Muscle of back (tissue), 13 donors: Measurements from ENCODE around the gene CRYBG1. TPM values are rescaled to one million over a fixed set of nuclear protein-coding genes. Genes with fewer than 3 reads are reported as not detected.
A peak's percentile ranks its signal among the peaks of the same experiment; 100 is the strongest.

Experiments
- DNase-seq, 3 donors: peaks; one replicate each; pipeline versions ENCODE4 v3.0.0 to v3.0.0-alpha.2; 2013
- long read RNA-seq, 9 donors: transcript quantifications; one replicate each; lab custom pipeline, GENCODE V29; 2026
- polyA plus RNA-seq, 10 donors: library from polyadenylated mRNA; unstranded; fragments of 120-200 nt; gene quantifications; one replicate each; pipeline ENCODE4 v1.2.1, GENCODE V29; 2013; ENCODE audit not compliant: insufficient read length in 10 of 10

The CRYBG1 gene, protein sequence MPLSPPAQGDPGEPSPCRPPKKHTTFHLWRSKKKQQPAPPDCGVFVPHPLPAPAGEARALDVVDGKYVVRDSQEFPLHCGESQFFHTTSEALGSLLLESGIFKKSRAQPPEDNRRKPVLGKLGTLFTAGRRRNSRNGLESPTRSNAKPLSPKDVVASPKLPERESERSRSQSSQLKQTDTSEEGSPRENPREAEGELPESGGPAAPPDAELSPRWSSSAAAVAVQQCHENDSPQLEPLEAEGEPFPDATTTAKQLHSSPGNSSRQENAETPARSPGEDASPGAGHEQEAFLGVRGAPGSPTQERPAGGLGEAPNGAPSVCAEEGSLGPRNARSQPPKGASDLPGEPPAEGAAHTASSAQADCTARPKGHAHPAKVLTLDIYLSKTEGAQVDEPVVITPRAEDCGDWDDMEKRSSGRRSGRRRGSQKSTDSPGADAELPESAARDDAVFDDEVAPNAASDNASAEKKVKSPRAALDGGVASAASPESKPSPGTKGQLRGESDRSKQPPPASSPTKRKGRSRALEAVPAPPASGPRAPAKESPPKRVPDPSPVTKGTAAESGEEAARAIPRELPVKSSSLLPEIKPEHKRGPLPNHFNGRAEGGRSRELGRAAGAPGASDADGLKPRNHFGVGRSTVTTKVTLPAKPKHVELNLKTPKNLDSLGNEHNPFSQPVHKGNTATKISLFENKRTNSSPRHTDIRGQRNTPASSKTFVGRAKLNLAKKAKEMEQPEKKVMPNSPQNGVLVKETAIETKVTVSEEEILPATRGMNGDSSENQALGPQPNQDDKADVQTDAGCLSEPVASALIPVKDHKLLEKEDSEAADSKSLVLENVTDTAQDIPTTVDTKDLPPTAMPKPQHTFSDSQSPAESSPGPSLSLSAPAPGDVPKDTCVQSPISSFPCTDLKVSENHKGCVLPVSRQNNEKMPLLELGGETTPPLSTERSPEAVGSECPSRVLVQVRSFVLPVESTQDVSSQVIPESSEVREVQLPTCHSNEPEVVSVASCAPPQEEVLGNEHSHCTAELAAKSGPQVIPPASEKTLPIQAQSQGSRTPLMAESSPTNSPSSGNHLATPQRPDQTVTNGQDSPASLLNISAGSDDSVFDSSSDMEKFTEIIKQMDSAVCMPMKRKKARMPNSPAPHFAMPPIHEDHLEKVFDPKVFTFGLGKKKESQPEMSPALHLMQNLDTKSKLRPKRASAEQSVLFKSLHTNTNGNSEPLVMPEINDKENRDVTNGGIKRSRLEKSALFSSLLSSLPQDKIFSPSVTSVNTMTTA (N-terminal part only)
- 1 to 10 TPM; 1.6 to 6.1 (median 3.0) TPM for polyA plus RNA-seq
- long read RNA-seq, donor 1: 0 reads
- long read RNA-seq, donor 2: 0 reads
- long read RNA-seq, donor 3: 0 reads
- long read RNA-seq, donor 4: 0 reads
- long read RNA-seq, donor 5: 0 reads
- long read RNA-seq, donor 6: 0 reads
- long read RNA-seq, donor 7: 0 reads
- long read RNA-seq, donor 8: 0 reads
- long read RNA-seq, donor 9: 0 reads

DNA sequence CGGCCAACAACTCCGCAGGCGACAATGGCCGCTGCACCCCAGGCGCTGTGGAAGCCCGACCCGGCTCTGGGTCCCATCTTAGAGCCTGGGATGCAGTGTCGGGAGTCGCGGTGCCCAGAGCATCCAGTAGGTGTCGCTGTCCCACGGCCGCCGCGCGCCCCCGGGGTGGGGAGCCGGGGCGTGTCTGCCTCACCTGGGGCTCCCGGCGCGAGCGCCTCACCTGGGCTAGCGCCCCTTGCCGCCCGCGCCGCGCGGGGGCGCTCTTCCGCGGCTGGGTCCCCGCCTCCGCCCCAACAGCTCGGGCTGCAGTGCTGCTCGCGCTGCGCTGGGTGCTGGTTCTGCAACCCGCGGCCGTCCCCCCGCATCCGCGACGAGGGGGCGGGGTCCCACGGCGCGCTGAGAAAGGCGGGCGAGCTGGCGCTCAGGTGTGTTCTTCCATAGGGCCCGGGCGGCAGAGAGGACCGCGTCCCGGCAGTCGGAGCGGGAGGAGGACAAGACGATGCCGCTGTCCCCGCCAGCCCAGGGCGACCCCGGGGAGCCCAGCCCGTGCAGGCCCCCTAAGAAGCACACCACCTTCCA, at the start of gene CRYBG1:
TSS of gene CRYBG1 (plus strand) at position 308 of the 579 bp plus-strand sequence. CDS start at position 500, 192 bp downstream.
- peak in 2 of 3 donors; percentile 16 to 48 for DNase-seq

DNA sequence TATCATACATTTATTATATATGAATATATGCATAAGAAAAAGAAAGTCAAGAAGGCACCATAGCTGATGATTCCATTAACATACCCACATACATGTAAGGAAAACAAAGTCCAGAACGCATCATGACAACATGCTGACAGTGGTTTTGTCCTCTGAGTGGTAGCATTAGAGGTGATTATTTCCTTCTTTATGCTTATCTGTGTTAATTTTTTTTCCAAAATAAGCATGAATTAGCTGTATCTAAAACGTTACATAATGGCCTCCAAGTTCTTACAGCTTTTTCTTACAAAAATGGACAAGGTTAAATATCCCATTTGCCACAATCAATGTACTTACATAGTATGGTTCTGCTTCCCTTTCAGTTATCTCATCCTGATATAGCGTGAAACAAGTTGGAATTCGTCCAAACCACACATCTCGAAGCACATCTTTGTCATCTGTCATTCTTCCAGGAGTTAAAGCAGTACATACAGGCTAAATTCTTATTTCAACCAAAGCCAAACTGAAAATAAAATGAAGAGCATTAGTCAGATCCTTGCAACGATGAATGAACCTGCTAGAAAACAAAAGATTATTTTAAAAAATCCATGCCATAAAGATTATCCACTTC, 44.6 kb upstream of the CRYBG1 start:
- DNase-seq: no peak

DNA sequence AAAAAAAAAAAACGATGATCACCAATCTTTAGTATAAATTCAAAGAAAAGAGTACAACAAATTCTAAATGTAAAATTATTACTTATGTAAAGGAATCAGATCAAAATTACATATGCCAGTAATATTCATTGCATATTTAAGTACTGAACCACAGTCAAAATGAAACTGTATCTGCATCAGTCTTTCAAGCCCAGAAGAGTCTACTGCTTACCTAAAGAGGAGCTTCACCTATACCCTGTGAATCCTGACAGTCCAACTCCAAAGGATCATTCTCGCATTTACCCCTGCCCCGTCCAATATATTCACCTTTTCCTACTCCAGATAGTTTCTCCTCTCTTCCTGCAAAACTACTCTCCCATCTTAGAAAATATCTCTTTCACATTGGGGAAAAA, 44.1 kb upstream of the CRYBG1 start:
- no peak for DNase-seq

GRCh38 chr6:106318061-106318460, 42.5 kb upstream of the CRYBG1 start:
- no peak for DNase-seq

GRCh38 chr6:106318851-106319250, 41.7 kb upstream of the CRYBG1 start:
- no peak for DNase-seq

DNA sequence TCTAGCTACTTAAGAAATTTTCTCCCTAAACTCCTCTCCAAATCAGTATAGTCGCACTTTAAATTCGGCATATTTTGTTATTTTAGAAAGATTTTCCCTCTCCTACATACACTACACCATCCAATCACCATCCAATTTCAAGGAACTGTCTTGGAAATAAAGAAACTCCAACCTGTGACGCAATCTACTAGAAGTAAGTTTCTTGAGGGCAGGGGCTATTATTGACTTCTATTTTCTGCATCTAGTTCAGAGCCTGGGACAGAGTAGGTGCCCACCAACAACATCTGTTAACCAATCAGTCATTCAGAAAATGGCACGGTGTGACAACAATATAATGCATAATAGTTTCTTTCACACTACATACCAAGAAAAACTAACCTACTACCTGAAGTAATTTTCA, 38.6 kb upstream of the CRYBG1 start:
- DNase-seq: no peak

DNA sequence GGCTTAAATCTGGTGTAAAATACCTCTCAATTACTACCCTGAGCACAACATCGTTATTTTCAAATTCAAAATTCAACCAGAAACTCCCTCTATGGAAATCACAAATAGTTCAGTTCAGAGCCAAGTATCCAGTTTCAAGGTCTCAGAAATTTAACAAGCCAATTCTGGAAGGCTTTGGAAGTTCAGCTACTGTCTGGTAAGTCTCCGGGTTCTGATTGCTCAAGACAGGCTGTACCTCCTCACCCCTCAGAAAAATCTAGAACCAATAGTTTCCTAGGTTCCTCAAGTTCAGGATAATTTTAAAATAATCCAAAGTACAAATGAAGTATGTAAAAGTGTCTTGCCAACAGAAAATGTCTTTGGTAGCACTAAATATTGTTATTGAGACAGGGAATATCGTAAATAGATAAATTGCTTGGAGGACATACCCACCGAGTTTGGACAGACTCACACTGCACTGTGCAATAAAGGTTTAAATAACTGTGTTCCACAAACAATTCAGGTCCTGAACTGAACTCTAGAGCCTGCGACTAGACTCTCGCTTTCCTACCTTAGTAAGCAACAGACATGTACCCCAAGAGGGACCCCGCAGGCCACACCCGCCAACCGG, 35.7 kb upstream of the CRYBG1 start:
- no peak for DNase-seq

DNA sequence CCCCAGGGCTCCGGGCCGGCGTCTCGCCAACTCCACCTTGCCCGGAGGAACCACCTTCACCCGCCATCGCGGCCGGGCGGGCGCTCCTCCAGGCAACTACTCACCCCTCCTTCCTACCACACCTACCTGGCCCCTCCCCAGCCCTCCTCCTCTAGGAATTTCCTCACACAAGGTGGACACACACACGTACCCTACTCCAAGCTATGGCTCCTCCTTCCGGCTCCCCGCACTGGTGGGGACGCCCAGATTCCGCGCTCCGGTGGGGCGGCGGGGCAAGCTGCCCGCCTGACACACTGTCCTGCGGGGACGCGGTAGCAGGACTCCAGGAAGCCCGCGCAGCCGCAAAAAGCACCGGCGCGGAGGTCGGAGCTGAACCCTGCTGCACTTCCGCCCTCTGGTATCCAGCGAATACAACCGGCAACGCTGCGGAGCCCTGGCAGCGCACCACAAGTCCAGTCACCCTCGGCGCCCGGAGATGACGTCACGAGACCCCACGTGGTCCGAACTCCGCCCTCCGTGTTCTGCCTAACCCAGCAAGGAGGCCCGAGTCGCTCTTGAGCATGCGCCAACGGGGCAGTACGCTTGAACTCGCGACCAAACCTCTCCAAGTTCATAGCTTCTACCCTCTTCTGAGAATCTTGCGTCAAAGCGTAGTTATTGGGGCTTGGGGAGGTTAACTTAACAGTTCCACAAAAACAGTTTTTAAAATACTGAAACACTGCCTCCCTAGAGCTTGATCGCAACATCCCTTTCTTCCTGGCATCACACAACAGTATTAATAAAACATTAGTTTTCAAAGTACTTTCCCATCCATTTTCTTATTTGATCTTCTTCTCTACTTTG, 35.0 kb upstream of the CRYBG1 start, which contains the start of gene ATG5:
TSS of gene ATG5 (minus strand) at position 425 of the 843 bp plus-strand sequence. CDS start 9,552 bp downstream, outside the sequence.
- peak; percentile 98 to 99 (median 98) for DNase-seq

GRCh38 chr6:106334646-106335448, 25.7 kb upstream of the CRYBG1 start:
- peak in 2 of 3 donors; percentile 28 to 55 for DNase-seq

DNA sequence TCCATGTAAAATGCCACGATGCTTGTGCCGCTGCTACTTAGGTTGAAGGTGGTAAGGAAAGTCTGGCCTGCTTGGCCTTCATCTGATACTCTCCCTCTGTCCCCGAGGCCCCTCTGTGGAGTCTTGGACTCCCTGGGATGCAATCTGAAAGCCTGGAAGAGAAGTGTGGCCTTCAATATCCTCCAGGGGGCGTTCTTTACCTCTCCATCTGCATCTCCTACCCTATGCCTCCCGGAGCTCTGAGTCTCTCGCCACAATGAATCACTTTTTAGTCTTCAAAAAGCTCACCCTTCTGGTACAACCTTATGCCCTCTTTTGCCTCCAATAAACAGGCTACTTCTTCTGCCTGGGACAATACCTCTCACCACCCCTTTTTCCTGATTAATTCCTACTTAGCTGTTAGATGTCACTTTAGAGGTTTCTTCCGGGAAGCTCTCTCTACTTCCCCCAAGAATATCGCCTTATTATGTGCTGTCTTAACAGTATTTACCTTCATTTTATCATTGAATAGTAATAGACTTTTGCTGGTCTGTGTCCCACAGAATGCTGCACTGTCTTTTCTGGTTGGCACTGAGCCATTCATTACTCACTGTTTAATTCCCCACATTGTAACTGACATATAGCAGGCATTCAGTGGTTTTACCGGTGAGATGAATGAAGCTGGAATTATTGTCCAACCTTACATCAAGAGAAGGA, 21.0 kb upstream of the CRYBG1 start:
- DNase-seq: peak; percentile 15 to 50 (median 38)

DNA sequence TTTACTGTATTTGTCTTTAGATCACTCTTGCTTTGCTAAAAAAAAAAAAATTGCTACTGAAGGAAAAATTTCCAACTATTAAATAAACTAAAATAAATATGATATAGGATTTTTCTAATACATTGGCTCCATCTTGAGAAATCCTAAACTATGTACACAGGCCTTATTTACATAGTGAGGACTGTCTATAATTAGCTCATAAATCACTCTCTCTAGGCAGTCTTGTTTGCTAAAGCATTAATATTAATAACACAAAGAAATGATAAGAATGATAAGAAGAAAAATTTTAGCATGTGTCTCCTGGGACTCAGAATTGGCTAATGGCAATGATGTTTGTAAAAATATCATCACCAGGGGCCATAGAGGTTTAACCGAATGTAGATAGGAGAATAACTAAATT, 13.3 kb upstream of the CRYBG1 start:
- DNase-seq: no peak

DNA sequence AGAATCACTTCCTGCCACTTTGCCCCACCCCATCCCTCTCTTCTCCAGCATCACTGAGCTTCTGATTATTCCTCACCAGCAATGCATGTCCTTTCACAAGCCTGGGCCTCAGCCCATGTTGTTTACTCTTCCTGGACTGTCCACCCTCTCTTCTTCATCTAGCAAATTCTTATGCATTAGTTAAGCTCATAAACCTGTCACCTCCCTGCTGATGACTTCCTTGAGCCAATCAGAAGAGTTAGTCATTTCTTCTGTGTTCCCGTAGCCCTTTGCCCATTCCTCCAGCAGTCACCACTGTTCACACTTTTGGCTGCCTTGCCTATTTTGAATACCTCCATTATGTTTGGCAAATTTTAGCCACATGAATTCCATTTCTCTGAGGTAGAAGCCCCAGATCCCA, 4.1 kb upstream of the CRYBG1 start:
- DNase-seq: no peak

- DNase-seq: no peak
Observed at GRCh38 chr6:106359959-106360409, 533 bp upstream of the CRYBG1 start.

DNA sequence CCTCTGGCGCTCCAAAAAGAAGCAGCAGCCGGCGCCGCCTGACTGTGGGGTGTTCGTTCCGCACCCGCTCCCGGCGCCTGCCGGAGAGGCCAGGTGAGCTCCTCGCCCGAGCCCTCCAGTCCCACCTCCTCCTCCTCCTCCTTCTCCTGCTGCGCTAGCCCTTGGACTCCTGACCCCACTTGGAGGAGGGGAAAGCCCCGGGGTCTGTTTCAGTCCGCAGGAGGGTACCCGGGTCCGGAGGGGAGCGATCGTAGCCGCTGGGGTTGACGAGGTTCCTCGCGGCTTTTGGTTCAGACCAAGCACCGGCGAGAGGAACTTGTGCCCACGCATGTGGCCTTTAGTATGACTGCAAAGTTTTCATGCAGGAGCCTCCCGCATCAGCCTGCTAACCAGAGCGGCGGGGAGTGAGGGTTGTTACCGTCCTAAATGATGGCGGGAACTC, 493 bp downstream of the CRYBG1 start:
- DNase-seq: peak in 1 of 3 donors; percentile 26

DNA sequence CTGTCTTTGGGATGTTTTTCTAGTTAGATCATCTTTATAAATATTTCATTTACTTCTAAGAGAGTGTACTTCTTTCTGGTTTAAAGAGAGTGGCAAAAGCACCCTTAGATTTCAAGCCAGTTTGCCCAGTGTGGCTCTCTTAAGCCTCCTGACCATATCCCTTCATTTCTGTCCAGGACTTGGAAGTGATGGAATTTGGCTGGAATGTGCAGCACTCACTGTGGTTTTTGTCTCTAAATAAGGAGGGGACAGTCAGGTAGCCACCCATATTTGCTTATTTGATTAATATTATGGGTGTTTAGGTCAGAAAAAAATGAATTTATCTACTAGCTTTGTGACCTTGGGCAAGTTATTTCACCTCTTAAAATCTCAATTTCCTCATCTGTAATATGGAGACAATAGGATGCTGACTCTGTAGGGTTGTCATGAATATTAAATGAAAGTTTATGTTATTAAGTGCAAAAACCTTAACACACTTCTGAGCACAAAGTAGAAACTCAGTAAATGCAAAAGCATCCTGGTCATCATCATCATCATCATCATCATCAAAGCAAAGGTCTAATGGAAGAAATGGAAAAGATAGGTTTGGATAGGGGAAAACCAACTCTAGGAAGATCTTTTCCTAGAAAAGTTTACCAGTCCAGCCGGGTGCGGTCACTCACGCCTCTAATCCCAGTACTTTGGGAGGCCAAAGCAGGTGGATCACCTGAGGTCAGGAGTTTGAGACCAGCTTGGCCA, 3.1 kb downstream of the CRYBG1 start:
- no peak for DNase-seq

DNA sequence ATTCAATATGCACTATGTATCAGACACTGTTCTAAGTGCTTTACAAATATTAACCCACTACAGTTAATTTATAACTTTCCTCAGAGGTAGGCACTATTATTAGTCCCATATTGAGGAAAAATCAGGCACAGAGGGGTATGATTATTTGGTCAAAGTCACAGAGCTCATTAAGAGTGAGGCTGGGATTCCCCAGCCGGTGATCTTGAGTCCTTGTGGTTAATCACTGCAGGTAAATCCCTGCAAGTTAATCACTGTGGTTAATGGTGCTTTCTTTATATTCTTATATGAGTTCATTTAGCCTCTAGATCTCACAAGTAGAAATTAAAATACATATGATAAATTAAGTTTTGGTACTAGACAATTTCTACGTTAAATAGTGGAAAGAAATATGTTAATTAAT, 9.2 kb downstream of the CRYBG1 start:
- DNase-seq: no peak

DNA sequence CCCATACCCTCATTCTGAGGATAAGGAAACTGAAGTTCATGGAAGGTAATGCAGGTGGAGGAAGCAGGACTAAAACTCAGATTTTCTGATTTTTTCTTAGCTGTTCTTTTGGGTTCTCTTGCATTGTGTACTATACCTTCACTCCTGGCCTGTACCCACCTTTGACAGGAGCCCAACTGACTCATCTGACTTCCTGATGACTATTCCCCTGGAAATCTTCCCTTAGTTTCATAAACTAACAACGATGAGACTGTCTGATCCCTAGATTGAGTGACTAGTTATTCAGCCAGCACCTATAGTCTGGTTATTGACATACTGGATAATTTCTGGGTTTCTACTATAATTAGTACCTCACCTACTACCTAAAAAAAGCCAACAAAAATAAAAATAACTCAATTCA, 10.1 kb downstream of the CRYBG1 start:
- no peak for DNase-seq
